ENCODE measurements around the gene PARP2. TPM values are rescaled to one million over a fixed set of nuclear protein-coding genes. Genes with fewer than 3 reads are reported as not detected.
A peak's percentile ranks its signal among the peaks of the same experiment; 100 is the strongest.
"Not testable (repeated sequence)": the region's sequence is repeated elsewhere in the genome, so short reads cannot be mapped to it uniquely, and the experiment has no call there.

The PARP2 gene
- total and polyA plus RNA-seq, 2 experiments from 2014 or later, result 27.0 to 61.1 TPM

- no peak for DNase-seq (ENCODE audit: low read depth in 1 of 2, low spot score in 1 of 2)
- Histone ChIP-seq H3K36me3 (no peaks in the 10 kb centered on the region), H3K27me3 (no peaks in the 10 kb centered on the region), H3K4me1 (ENCODE audit: low read depth) (peaks cover 8% of the 10 kb centered on the region), H3K9me3 (ENCODE audit: low read depth) (no peaks in the 10 kb centered on the region), H3K27ac (peak overlapping the region; percentile 98), H3K4me3 (no peak overlapping the region)
- no peak for TF ChIP-seq CTCF (IDR thresholded peaks at IDR 0.05; ENCODE audit: low read depth, low read length)
These were observed 9.4 kb upstream of the PARP2 start for GRCh38 chr14:20334017-20334416.

- H3K36me3 ChIP-seq; H3K4me3 ChIP-seq; H3K27me3 ChIP-seq; H3K27ac ChIP-seq; H3K9me3 ChIP-seq (ENCODE audit: low read depth); H3K4me1 ChIP-seq (ENCODE audit: low read depth); DNase-seq (ENCODE audit: low read depth in 1 of 2, low spot score in 1 of 2): not testable (repeated sequence)
These were observed 2.4 kb upstream of the PARP2 start for GRCh38 chr14:20341032-20341431.

- TF ChIP-seq CTCF (IDR thresholded peaks at IDR 0.05; ENCODE audit: low read depth, low read length), result no peak
- peak overlapping the region; percentile 99 for H3K27ac ChIP-seq
- DNase-seq (ENCODE audit: low read depth in 1 of 2, low spot score in 1 of 2), result no peak
These were observed 1.8 kb upstream of the PARP2 start for GRCh38 chr14:20341646-20342045.

GRCh38 chr14:20343862-20344220, 406 bp downstream of the PARP2 start:
- peak overlapping the region; percentile 66 for H3K4me3 ChIP-seq
- DNase-seq (ENCODE audit: low read depth in 1 of 2, low spot score in 1 of 2), result peak in 1 of 2 donors; percentile 40
- no peaks in the 10 kb centered on the region for H3K9me3 ChIP-seq (ENCODE audit: low read depth)
- H3K36me3 ChIP-seq, result peaks cover 14% of the 10 kb centered on the region
- no peaks in the 10 kb centered on the region for H3K27me3 ChIP-seq
- no peaks in the 10 kb centered on the region for H3K4me1 ChIP-seq (ENCODE audit: low read depth)
- no peak for TF ChIP-seq CTCF (IDR thresholded peaks at IDR 0.05; ENCODE audit: low read depth, low read length)
- peak overlapping the region; percentile 90 for H3K27ac ChIP-seq

More at GRCh38 chr14:20341646-20342045, 1.8 kb upstream of the PARP2 start:
- Histone ChIP-seq H3K27me3 (no peaks in the 10 kb centered on the region), H3K4me1 (ENCODE audit: low read depth) (no peaks in the 10 kb centered on the region), H3K36me3 (peaks cover 3% of the 10 kb centered on the region), H3K4me3 (peak overlapping the region; percentile 63), H3K9me3 (ENCODE audit: low read depth) (no peaks in the 10 kb centered on the region)

- H3K27ac ChIP-seq, result no peak overlapping the region
- peaks cover 27% of the 10 kb centered on the region for H3K36me3 ChIP-seq
- no peak for TF ChIP-seq CTCF (IDR thresholded peaks at IDR 0.05; ENCODE audit: low read depth, low read length)
- no peaks in the 10 kb centered on the region for H3K4me1 ChIP-seq (ENCODE audit: low read depth)
- no peaks in the 10 kb centered on the region for H3K9me3 ChIP-seq (ENCODE audit: low read depth)
- DNase-seq (ENCODE audit: low read depth in 1 of 2, low spot score in 1 of 2), result no peak
- no peak overlapping the region for H3K4me3 ChIP-seq
- H3K27me3 ChIP-seq, result no peaks in the 10 kb centered on the region
These were observed 1.9 kb downstream of the PARP2 start for GRCh38 chr14:20345366-20345765.

- peaks cover 38% of the 10 kb centered on the region for H3K36me3 ChIP-seq
- no peaks in the 10 kb centered on the region for H3K4me1 ChIP-seq (ENCODE audit: low read depth)
- DNase-seq (ENCODE audit: low read depth in 1 of 2, low spot score in 1 of 2), result no peak
- H3K27me3 ChIP-seq, result no peaks in the 10 kb centered on the region
- H3K27ac ChIP-seq, result no peak overlapping the region
- no peaks in the 10 kb centered on the region for H3K9me3 ChIP-seq (ENCODE audit: low read depth)
- H3K4me3 ChIP-seq, result no peak overlapping the region
- TF ChIP-seq CTCF (IDR thresholded peaks at IDR 0.05; ENCODE audit: low read depth, low read length), result no peak
These were observed 3.3 kb downstream of the PARP2 start for GRCh38 chr14:20346713-20347112.

Measured in cardiac muscle cell (in vitro differentiated cells and primary cell).